ENCODE data around the gene F12. TPM values are rescaled to one million over a fixed set of nuclear protein-coding genes. Genes with fewer than 3 reads are reported as not detected.

Gene F12
- total and polyA plus RNA-seq, 2 donors (not counting 3 experiments of a cell fraction or from before 2014, with no cell fraction given): 1.00 to 1.4 TPM

DNA sequence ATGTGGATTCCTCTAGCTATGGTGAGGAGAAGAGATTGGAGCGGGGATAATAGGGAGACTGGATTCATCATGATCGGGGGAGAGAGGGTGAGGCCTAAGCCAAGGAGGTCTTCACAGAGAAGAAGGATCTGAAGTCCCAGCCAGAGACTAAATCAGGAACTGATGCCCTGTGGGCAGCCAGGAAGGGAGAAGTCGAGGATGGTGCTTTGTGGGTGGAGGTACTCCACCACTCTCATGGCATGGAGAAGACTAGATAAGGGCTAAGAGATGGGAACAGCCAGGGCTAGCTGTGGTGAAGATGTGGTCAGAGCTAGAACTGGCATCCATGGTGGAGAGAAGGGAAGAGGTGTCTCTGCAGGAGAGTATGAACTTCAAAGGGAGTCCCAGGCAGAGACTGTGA lies 54.7 kb downstream of the F12 start:
- intact Hi-C loops (cut with micrococcal nuclease) (no loop called here), dilution Hi-C loops (cut with MboI; ENCODE audit: extremely low pct_ligation_motif_present, low sequenced_read_pairs) (no loop called here)
- Histone ChIP-seq H3K27ac (ENCODE audit: insufficient read depth, low read depth, low read length) (no peak overlapping the region), H3K27me3 (ENCODE audit: control insufficient read depth in 2 of 2, insufficient read depth in 2 of 2, low read length in 2 of 2) (no peaks in the 10 kb centered on the region), H2AFZ (ENCODE audit: low read depth, low read length) (no peak overlapping the region), H3K4me3 (replicated peaks in 1 of 3; ENCODE audit: insufficient read depth in 1 of 3, low read depth in 1 of 3, low read length in 3 of 3) (no peak overlapping the region), H4K20me1 (replicated peaks; ENCODE audit: control insufficient read depth, extremely low read depth, insufficient read depth, low read length) (no peaks in the 10 kb centered on the region), H3K9me3 (replicated peaks; ENCODE audit: control insufficient read depth, insufficient read depth, low read length) (no peaks in the 10 kb centered on the region), H3K79me2 (ENCODE audit: control insufficient read depth, insufficient read depth, low read length) (peaks cover 16% of the 10 kb centered on the region), H3K4me1 (ENCODE audit: control insufficient read depth, extremely low read depth, insufficient read depth, low read length) (peaks cover 32% of the 10 kb centered on the region), H3K9me1 (replicated peaks; ENCODE audit: control insufficient read depth, extremely low read depth, insufficient read depth, low read length) (no peaks in the 10 kb centered on the region), H3K36me3 (ENCODE audit: control insufficient read depth in 2 of 2, extremely low read depth in 1 of 2, insufficient read depth in 2 of 2, low read length in 2 of 2) (no peaks in the 10 kb centered on the region), H3K4me2 (ENCODE audit: insufficient read depth, low read length) (no peak overlapping the region), H3K9ac (replicated peaks; ENCODE audit: extremely low read depth, insufficient read depth, low read length) (no peak overlapping the region)
- FAIRE-seq: no peak
- ChIA-PET CTCF (interaction anchor here (1.1 to 6.3 kb wide), 2 partner anchors 15 to 27 kb away, joined by 3 to 31 read pairs; no protein-coding TSS in a partner anchor), POLR2A (no interaction called here)
- no peak for DNase-seq (ENCODE audit: low read depth, low spot score)
- TF ChIP-seq GATA2 (IDR thresholded peaks at IDR 0.05; ENCODE audit: insufficient read depth, insufficient read length, low read depth, low read length) (no peak), FOS (IDR thresholded peaks at IDR 0.05; ENCODE audit: borderline replicate concordance, insufficient read depth, low read length) (no peak), JUN (IDR thresholded peaks at IDR 0.05; ENCODE audit: borderline replicate concordance, insufficient read depth, insufficient read length, low read depth) (no peak), POLR2A (IDR thresholded peaks at IDR 0.05; ENCODE audit: low read depth, low read length) (no peak), POLR2AphosphoS5 (IDR thresholded peaks at IDR 0.05; ENCODE audit: insufficient read depth, low read depth, low read length) (no peak), CTCF (IDR thresholded peaks at IDR 0.05; ENCODE audit: extremely low read depth in 1 of 2, insufficient read depth in 1 of 2, low read depth in 1 of 2, low read length in 2 of 2) (no peak), EZH2 (IDR thresholded peaks at IDR 0.05; ENCODE audit: borderline replicate concordance, low read depth, low read length, severe bottlenecking) (no peak), MAX (IDR thresholded peaks at IDR 0.05; ENCODE audit: insufficient read depth, insufficient read length) (no peak), MYC (IDR thresholded peaks at IDR 0.05; ENCODE audit: low read depth, low read length) (no peak)
- BruUV-seq (replicated peaks): no TSS peak
